Uterus (tissue), 2 donors: ENCODE data around the gene C4BPB.

Source experiments
- POLR2A ChIP-seq, 2 donors: fragments of 450-650 bp; IDR thresholded peaks; one replicate each; pipeline ENCODE4 v1.6.1; 2016; ENCODE audit warnings: antibody characterized with exemption in 2 of 2, mild to moderate bottlenecking in 1 of 2, moderate library complexity in 1 of 2
- TF ChIP-seq, protein P1 (sequence below), 4 experiments: fragments of 200-600 bp in 2 of 4; fragments of 450-650 bp in 2 of 4; sonication (generic) in 2 of 4; IDR thresholded peaks; one replicate each; pipeline ENCODE4 v1.5.1; 2016 to 2019; ENCODE audit warnings: antibody characterized with exemption in 4 of 4, mild to moderate bottlenecking in 2 of 4, moderate library complexity in 1 of 4

DNA sequence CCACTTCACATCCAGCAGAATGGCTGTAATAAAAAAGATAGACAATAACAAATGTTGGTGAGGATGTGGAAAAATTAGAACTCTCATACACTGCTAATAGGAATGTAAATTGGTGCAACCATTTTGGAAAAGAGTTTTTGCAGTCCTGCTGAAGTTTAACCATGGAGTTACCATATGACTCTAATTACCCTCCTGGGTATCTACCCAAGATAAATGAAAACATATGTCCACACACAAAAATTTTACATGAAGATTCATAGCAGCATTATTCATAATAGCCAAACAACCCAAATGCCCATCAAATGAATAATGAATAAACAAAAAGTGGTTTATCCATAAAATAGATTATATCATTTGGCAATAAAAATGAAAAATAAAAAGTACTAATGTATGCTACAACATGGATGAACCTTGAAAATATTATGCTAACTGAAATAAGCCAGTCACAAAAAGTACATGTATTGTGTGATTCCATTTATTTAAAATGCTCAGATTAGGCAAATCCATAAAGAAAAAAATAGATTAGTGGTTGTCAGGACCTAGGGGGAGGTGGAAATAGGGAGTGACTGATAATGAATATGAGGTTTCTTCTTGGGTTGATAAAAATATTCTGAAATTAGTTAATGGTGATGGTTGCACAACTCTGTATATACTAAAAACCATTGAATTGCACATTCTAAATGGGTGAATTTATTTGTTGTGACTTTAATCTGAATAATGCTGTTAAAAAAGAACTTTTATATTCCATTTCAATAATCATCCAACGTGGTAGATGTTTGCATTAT is 41.8 kb downstream of the C4BPB start:
- TF ChIP-seq, protein P1, sequence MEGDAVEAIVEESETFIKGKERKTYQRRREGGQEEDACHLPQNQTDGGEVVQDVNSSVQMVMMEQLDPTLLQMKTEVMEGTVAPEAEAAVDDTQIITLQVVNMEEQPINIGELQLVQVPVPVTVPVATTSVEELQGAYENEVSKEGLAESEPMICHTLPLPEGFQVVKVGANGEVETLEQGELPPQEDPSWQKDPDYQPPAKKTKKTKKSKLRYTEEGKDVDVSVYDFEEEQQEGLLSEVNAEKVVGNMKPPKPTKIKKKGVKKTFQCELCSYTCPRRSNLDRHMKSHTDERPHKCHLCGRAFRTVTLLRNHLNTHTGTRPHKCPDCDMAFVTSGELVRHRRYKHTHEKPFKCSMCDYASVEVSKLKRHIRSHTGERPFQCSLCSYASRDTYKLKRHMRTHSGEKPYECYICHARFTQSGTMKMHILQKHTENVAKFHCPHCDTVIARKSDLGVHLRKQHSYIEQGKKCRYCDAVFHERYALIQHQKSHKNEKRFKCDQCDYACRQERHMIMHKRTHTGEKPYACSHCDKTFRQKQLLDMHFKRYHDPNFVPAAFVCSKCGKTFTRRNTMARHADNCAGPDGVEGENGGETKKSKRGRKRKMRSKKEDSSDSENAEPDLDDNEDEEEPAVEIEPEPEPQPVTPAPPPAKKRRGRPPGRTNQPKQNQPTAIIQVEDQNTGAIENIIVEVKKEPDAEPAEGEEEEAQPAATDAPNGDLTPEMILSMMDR (IDR thresholded peaks at IDR 0.05) = no peak
- TF ChIP-seq POLR2A (IDR thresholded peaks at IDR 0.05) = no peak
